ENCODE data around the gene FBXL4. TPM values are rescaled to one million over a fixed set of nuclear protein-coding genes. Genes with fewer than 3 reads are reported as not detected.

FBXL4 gene
- polyA plus RNA-seq, 1 donor (not counting 4 experiments of a cell fraction or from before 2014, with no cell fraction given) = 19.9 TPM

DNA sequence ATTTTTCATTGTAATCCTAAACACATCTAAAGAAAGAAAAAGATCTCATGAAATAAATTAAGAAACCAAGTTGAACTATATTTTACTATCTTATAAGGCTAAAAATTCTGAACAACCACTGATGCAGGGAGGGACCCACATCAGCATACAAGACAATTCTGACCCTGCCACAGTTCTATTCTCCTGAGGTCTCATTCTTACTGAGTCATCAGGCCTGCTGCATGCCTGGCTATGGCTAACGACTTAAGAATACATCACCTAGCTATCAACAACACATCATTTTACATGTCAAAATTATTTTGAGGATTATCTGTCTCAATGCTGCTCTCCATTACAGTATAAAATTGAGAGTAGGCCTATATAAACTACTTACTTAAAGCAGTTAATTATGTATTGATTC is 52.9 kb downstream of the FBXL4 start:
- H4K20me1 ChIP-seq (ENCODE audit: control insufficient read depth, extremely low read depth, insufficient read depth, low read length) = no peaks in the 10 kb centered on the region
- H3K9me3 ChIP-seq (ENCODE audit: control insufficient read depth, low read depth, low read length) = no peaks in the 10 kb centered on the region
- no peak overlapping the region for H3K9ac ChIP-seq (ENCODE audit: control insufficient read depth, extremely low read depth, insufficient read depth, low read length)
- H3K27ac ChIP-seq (ENCODE audit: control insufficient read depth, insufficient read depth, low read length) = no peak overlapping the region
- no peak overlapping the region for H3K4me3 ChIP-seq (ENCODE audit: control insufficient read depth in 2 of 3, extremely low read depth in 1 of 3, insufficient read depth in 2 of 3, low read depth in 1 of 3, low read length in 3 of 3)
- no peaks in the 10 kb centered on the region for H3K4me1 ChIP-seq (ENCODE audit: control insufficient read depth, extremely low read depth, insufficient read depth, low read length)
- dilution Hi-C loops (cut with MboI; ENCODE audit: extremely low pct_ligation_motif_present, low sequenced_read_pairs) = no loop called here
- no peaks in the 10 kb centered on the region for H3K27me3 ChIP-seq (ENCODE audit: control insufficient read depth, extremely low read depth, insufficient read depth, low read length)
- DNase-seq (ENCODE audit: low read depth, low spot score) = no peak
- TF ChIP-seq, protein P1, sequence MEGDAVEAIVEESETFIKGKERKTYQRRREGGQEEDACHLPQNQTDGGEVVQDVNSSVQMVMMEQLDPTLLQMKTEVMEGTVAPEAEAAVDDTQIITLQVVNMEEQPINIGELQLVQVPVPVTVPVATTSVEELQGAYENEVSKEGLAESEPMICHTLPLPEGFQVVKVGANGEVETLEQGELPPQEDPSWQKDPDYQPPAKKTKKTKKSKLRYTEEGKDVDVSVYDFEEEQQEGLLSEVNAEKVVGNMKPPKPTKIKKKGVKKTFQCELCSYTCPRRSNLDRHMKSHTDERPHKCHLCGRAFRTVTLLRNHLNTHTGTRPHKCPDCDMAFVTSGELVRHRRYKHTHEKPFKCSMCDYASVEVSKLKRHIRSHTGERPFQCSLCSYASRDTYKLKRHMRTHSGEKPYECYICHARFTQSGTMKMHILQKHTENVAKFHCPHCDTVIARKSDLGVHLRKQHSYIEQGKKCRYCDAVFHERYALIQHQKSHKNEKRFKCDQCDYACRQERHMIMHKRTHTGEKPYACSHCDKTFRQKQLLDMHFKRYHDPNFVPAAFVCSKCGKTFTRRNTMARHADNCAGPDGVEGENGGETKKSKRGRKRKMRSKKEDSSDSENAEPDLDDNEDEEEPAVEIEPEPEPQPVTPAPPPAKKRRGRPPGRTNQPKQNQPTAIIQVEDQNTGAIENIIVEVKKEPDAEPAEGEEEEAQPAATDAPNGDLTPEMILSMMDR (optimal IDR thresholded peaks at IDR 0.05 in 1 of 3, IDR thresholded peaks at IDR 0.05 in 1 of 3, conservative IDR thresholded peaks at IDR 0.05 in 1 of 3; ENCODE audit: extremely low read depth in 1 of 3, insufficient read depth in 2 of 3, low read length in 3 of 3) = no peak
- no peak for TF ChIP-seq EZH2 (IDR thresholded peaks at IDR 0.05; ENCODE audit: low read length)
- no peak for FAIRE-seq
- peaks cover 0 to 1% of the 10 kb centered on the region in 2 experiments for H3K36me3 ChIP-seq (ENCODE audit: control insufficient read depth in 2 of 2, extremely low read depth in 1 of 2, insufficient read depth in 2 of 2, low read length in 2 of 2)
- H3K4me2 ChIP-seq (ENCODE audit: control insufficient read depth, extremely low read depth, insufficient read depth, low read depth, low read length) = no peak overlapping the region
- H2AFZ ChIP-seq (ENCODE audit: control insufficient read depth, low read length) = no peak overlapping the region
- H3K79me2 ChIP-seq (ENCODE audit: control insufficient read depth, insufficient read depth, low read length) = no peaks in the 10 kb centered on the region
- H3K9me1 ChIP-seq (ENCODE audit: control insufficient read depth, extremely low read depth, insufficient read depth, low read length) = no peaks in the 10 kb centered on the region

GRCh38 chr6:98887650-98888049 is 60.1 kb downstream of the FBXL4 start:
- H3K4me1 ChIP-seq (ENCODE audit: control insufficient read depth, extremely low read depth, insufficient read depth, low read length) = no peaks in the 10 kb centered on the region
- DNase-seq (ENCODE audit: low read depth, low spot score) = no peak
- H3K9me3 ChIP-seq (ENCODE audit: control insufficient read depth, low read depth, low read length) = no peaks in the 10 kb centered on the region
- no peak overlapping the region for H3K27ac ChIP-seq (ENCODE audit: control insufficient read depth, insufficient read depth, low read length)
- H3K9me1 ChIP-seq (ENCODE audit: control insufficient read depth, extremely low read depth, insufficient read depth, low read length) = no peaks in the 10 kb centered on the region
- H3K9ac ChIP-seq (ENCODE audit: control insufficient read depth, extremely low read depth, insufficient read depth, low read length) = no peak overlapping the region
- H3K4me3 ChIP-seq (ENCODE audit: control insufficient read depth in 2 of 3, extremely low read depth in 1 of 3, insufficient read depth in 2 of 3, low read depth in 1 of 3, low read length in 3 of 3) = no peak overlapping the region
- TF ChIP-seq, protein P1 (optimal IDR thresholded peaks at IDR 0.05 in 1 of 3, IDR thresholded peaks at IDR 0.05 in 1 of 3, conservative IDR thresholded peaks at IDR 0.05 in 1 of 3; ENCODE audit: extremely low read depth in 1 of 3, insufficient read depth in 2 of 3, low read length in 3 of 3) = no peak
- no peak for TF ChIP-seq EZH2 (IDR thresholded peaks at IDR 0.05; ENCODE audit: low read length)
- H4K20me1 ChIP-seq (ENCODE audit: control insufficient read depth, extremely low read depth, insufficient read depth, low read length) = no peaks in the 10 kb centered on the region
- no peaks in the 10 kb centered on the region for H3K79me2 ChIP-seq (ENCODE audit: control insufficient read depth, insufficient read depth, low read length)
- no peaks in the 10 kb centered on the region for H3K27me3 ChIP-seq (ENCODE audit: control insufficient read depth, extremely low read depth, insufficient read depth, low read length)
- no peaks in the 10 kb centered on the region for H3K36me3 ChIP-seq (ENCODE audit: control insufficient read depth in 2 of 2, extremely low read depth in 1 of 2, insufficient read depth in 2 of 2, low read length in 2 of 2)
- FAIRE-seq = no peak
- dilution Hi-C loops (cut with MboI; ENCODE audit: extremely low pct_ligation_motif_present, low sequenced_read_pairs) = no loop called here
- H3K4me2 ChIP-seq (ENCODE audit: control insufficient read depth, extremely low read depth, insufficient read depth, low read depth, low read length) = no peak overlapping the region
- no peak overlapping the region for H2AFZ ChIP-seq (ENCODE audit: control insufficient read depth, low read length)
